Subcutaneous adipose tissue (tissue), 4 donors: Measurements from ENCODE around the gene NRP2. TPM values are rescaled to one million over a fixed set of nuclear protein-coding genes. Genes with fewer than 3 reads are reported as not detected.

Experiments used
- CTCF ChIP-seq: fragments of 450-650 bp; IDR thresholded peaks from one replicate; pipeline ENCODE4 v1.5.1; 2016; ENCODE audit warnings: low read depth, mild to moderate bottlenecking, control low read depth, antibody characterized with exemption, moderate library complexity
- total RNA-seq, 4 donors: library from RNA; depleted of rRNA; stranded (reverse); fragments of >200 nt; gene quantifications; one replicate each; pipeline ENCODE4 v1.1.0, GENCODE V29; 2016

Gene NRP2
- total RNA-seq, 4 donors from 2014 or later: 29.2 to 70.9 (median 56.1) TPM

GRCh38 chr2:205806143-205806905, 124.0 kb downstream of the NRP2 start:
- no peak for TF ChIP-seq CTCF

GRCh38 chr2:205807229-205807628, 124.9 kb downstream of the NRP2 start:
- TF ChIP-seq CTCF: no peak

DNA sequence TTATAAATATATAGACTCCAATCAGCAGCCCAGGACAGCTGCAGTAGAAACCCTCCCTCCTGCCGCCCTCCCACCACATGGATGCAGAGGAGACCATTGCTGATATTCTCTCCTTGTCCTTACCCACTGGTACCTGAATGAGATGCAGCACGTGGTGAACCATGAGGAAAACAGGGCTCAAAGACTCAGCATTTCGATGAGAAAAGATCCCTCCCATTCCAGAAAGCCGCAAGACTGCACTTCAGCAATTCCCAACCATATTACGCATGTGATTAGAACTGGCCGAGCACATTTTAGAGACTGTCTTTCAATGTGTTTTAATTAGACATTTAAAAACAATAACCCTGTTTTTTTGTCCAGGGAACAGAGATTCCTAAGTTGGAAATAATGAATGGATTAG, 125.5 kb downstream of the NRP2 start:
- TF ChIP-seq CTCF: no peak

- TF ChIP-seq CTCF: no peak
Measured at GRCh38 chr2:205808486-205809121, 126.3 kb downstream of the NRP2 start.

DNA sequence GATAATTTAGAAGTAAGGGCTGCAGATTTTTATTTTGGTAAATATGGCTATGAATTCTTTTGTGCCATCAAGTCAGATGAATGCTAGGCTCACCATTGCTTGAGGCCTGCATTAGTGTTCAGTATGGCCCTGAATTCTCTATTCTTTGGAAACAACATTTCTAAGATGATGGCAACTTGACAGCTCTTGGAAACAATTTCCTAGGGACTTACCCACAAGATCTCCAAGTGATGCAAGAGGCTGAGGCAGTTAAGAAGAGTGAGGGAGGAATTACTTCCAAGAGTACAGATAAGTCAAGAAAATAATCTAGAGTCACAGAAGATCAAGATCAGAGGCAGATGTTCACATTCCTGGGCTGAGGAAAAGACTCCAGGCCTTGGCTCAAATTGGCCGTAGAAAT, 129.1 kb downstream of the NRP2 start:
- no peak for TF ChIP-seq CTCF

DNA sequence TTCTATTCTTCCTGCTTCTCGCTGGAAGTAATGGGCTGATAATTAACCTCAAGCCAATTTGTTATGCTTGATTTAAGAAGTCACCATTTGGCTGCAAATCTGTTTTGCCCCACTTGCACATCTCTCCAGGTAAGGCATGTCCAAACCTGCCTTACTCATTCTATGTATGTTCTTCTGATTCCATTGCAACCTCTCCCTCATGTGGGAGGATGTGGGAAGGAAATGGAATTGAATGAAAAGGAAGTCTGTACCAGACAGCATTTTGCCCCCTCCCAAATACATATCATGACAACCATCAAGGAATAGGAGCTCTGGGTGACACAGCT, 131.7 kb downstream of the NRP2 start:
- no peak for TF ChIP-seq CTCF

- no peak for TF ChIP-seq CTCF
Measured at GRCh38 chr2:205815673-205816072, 133.4 kb downstream of the NRP2 start.
